ENCODE results near the gene MINAR2. TPM values are rescaled to one million over a fixed set of nuclear protein-coding genes. Genes with fewer than 3 reads are reported as not detected.

MINAR2 gene, protein sequence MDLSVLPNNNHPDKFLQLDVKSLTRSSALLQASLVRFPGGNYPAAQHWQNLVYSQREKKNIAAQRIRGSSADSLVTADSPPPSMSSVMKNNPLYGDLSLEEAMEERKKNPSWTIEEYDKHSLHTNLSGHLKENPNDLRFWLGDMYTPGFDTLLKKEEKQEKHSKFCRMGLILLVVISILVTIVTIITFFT
- total RNA-seq (ENCODE audit: insufficient read depth, low replicate concordance), result 1.9 TPM

- no peak for DNase-seq (ENCODE audit: low spot score)
Observed at GRCh38 chr5:129747572-129748407, at the start of gene MINAR2. TSS of gene MINAR2 (plus strand) at chr5:129748094. CDS start at chr5:129748191, 97 bp downstream.

DNA sequence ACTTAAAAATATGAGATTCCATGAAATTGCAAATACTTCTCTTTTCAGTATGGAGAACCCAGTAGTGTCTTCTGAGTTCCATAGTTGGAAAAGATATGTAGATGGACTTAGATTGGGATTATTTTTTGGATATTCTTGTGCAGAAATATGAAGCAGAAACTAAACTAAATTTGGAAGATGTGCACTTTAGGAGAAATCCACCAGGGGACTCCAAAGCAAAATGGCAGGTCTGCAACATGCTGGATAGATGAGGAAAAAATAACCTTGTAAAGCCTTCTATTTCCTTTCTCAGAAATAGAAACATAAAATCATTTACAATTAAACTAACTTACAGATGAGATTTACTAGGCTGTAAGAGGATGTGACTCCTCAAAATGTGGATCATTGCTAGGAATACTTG is 49.2 kb upstream of the MINAR2 start:
- no peak for DNase-seq (ENCODE audit: low spot score)

GRCh38 chr5:129716235-129716634 is 31.7 kb upstream of the MINAR2 start:
- no peak for DNase-seq (ENCODE audit: low spot score)

DNA sequence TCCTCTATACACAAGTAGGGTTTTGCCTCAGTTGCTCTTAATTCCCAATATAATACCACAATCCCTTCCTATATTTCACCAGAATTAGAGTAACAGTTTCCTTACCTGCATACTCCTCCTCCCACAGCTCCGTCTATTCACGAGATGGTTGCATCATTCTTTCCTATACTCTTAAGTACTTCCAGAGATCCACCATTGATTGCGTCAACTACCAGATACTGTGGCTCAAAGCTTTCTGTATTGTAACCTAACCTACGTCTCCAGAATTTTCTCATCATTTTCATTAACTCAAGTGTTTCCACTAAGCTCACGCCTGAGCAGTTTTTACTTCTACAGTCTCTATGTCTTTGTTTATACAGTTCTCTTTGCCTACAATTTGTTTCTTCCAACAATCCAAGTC is 31.2 kb upstream of the MINAR2 start:
- DNase-seq (ENCODE audit: low spot score), result no peak

DNA sequence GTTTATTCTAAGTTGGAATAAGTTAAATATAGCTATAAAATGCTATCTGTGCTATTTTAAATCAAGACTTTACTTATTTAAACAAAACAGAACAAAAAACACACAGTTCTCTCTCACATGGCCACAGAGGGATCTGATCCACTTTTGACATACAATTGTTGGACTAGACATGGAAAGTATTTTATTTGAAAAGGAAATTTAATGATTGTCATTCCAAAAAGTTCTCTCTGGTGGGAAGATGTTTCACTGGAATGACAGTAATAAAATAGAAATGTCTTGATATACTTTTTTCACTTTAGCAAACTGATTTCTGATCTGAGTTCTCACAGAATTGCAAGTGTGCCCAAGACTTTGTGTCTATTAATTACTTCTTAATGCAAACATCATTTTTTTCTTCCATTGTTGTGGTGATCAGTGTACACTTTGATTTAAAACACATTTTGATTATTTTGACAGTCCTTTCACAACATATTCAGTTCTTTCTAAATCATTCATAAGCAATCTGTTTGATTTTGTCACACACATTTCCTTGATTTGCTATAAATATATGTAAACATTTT is 30.1 kb upstream of the MINAR2 start:
- DNase-seq (ENCODE audit: low spot score), result no peak

GRCh38 chr5:129718471-129719090 is 29.3 kb upstream of the MINAR2 start:
- DNase-seq (ENCODE audit: low spot score), result peak; percentile 37

GRCh38 chr5:129724222-129724621 is 23.7 kb upstream of the MINAR2 start:
- DNase-seq (ENCODE audit: low spot score), result no peak

DNA sequence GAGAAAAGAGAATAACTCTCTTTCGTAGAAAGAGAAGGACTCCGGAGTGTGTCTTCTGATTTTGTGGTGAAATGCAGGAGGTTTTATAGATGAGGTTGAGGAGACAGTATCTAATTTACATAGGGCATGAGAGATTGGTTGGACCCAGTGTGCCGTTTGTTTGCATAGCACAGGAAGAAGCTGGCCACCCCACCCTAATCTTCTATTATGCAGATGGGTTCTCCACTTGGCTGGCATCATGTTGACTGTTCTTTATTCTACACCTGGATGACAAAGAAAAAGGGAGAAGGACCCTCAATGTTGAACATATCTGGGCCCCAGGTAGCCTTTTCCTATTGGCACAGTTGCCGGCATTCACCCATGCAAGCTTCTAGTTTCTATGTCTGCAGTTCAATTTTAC is 23.2 kb upstream of the MINAR2 start:
- DNase-seq (ENCODE audit: low spot score), result no peak

- no peak for DNase-seq (ENCODE audit: low spot score)
Observed at GRCh38 chr5:129739773-129740172, 8.1 kb upstream of the MINAR2 start.

- peak; percentile 63 for DNase-seq (ENCODE audit: low spot score)
Observed at GRCh38 chr5:129743541-129744187, 4.2 kb upstream of the MINAR2 start.

GRCh38 chr5:129745997-129746396 is 1.9 kb upstream of the MINAR2 start:
- DNase-seq (ENCODE audit: low spot score), result no peak

DNA sequence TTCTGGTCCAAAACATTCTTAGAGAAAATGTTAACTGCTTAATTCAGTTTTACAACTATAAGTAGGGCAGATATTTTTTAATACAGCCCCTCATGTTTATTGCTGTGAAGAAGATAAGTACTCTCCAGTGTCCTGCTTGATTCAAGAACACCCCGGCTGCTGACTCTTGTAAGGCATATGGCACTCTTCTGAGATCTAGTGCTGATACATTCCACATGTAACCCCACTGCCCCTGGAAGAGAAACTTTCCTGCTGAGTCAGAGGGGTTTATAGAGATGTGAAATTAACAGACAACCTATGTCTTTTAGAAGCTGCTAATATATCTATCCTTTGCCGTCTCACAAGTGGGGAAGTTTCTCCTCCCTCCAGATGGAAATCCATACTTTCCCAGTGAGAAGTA is 1.0 kb upstream of the MINAR2 start:
- peak; percentile 54 for DNase-seq (ENCODE audit: low spot score)

- DNase-seq (ENCODE audit: low spot score), result no peak
Observed at GRCh38 chr5:129748913-129749880, 1.3 kb downstream of the MINAR2 start.

- DNase-seq (ENCODE audit: low spot score), result peak; percentile 60
Observed at GRCh38 chr5:129760636-129761325, 12.9 kb downstream of the MINAR2 start.

GRCh38 chr5:129763651-129764050 is 15.8 kb downstream of the MINAR2 start:
- no peak for DNase-seq (ENCODE audit: low spot score)

- no peak for DNase-seq (ENCODE audit: low spot score)
Observed at GRCh38 chr5:129766798-129767197, 18.9 kb downstream of the MINAR2 start.

- DNase-seq (ENCODE audit: low spot score), result peak; percentile 94
Observed at GRCh38 chr5:129767927-129768380, 20.1 kb downstream of the MINAR2 start.

- peak; percentile 88 for DNase-seq (ENCODE audit: low spot score)
Observed at GRCh38 chr5:129768735-129769134, 20.8 kb downstream of the MINAR2 start.

DNA sequence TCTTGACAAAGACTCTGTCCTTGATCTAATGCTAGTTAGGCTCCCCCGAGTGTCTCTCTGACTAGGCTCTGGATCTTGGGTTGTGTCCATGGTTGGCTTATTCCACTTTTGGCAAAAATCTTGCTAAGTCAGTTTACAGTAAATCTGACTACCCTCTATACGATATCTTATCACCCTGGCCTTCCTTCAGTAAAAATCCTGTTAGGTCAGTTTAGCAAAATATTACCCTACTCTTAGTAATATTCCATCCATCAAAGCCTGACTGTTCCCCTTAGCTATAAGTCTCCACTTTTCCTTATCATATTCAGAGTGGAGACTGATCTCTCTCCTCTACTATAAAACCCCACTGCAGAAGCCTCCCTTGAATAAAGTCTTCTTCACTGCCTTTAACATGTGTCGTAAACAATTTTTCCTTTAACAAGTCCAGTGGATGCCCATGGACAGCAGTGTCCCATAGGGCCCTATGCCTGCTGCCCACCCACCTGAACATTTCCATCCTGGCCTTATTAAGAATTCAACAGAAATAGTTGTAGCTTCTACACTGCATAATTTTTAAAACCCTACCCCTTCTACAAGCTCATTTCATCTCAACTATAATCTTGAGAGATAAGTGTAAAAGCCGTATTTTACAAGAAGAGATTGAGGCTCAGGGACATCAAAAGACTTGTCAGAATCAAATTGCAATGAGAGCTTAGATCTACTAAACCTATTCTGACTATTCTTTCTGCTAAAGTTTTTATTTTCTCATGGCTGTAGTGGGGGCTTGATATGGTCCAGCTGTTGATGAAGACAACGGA is 22.3 kb downstream of the MINAR2 start:
- DNase-seq (ENCODE audit: low spot score), result peak; percentile 97
